Chondrocyte (in vitro differentiated cells): ENCODE data around the gene KIF5C. TPM values are rescaled to one million over a fixed set of nuclear protein-coding genes. Genes with fewer than 3 reads are reported as not detected.

Source experiments
- DNase-seq: peaks from one replicate; pipeline ENCODE4 v3.0.0; 2021; ENCODE audit warnings: mixed read lengths, low spot score
- H3K27ac Mint-ChIP-seq: one replicate; pipeline ENCODE4 v1.8.0; 2021; ENCODE audit warnings: mild to moderate bottlenecking, moderate library complexity, mixed read lengths; ENCODE audit not compliant: unreplicated experiment
- H3K27me3 Mint-ChIP-seq: 2 replicates; pipeline ENCODE4 v1.8.0; 2021; ENCODE audit warnings: low read depth, mixed read lengths
- H3K36me3 Mint-ChIP-seq: 2 replicates; pipeline ENCODE4 v1.8.0; 2021; ENCODE audit warnings: low read depth, mixed read lengths
- H3K4me1 Mint-ChIP-seq: 2 replicates; pipeline ENCODE4 v1.8.0; 2021; ENCODE audit warnings: low read depth, mild to moderate bottlenecking, mixed read lengths
- H3K4me3 Mint-ChIP-seq: one replicate; pipeline ENCODE4 v1.8.0; 2021; ENCODE audit warnings: mild to moderate bottlenecking, moderate library complexity, mixed read lengths; ENCODE audit not compliant: unreplicated experiment
- H3K9me3 Mint-ChIP-seq: 2 replicates; pipeline ENCODE4 v1.8.0; 2021; ENCODE audit warnings: low read depth, mixed read lengths
- CTCF ChIP-seq: fragments of 200-600 bp; sonication (generic); IDR thresholded peaks from 2 replicates; pipeline ENCODE4 v1.5.0; 2021; ENCODE audit warnings: antibody characterized with exemption, mild to moderate bottlenecking, moderate library complexity
- total RNA-seq: library from RNA; stranded (reverse); gene quantifications from 3 replicates; pipeline ENCODE4 v1.2.1, GENCODE V29; 2021

The KIF5C gene
- total RNA-seq, 1 donor from 2014 or later: 3.1 TPM

GRCh38 chr2:148876595-148877402 is 1.8 kb downstream of the KIF5C start:
- Mint-ChIP-seq H3K9me3 (no peaks in the 10 kb centered on the region), H3K27me3 (peaks cover 3% of the 10 kb centered on the region), H3K36me3 (peaks cover 4% of the 10 kb centered on the region), H3K27ac (no peak overlapping the region), H3K4me3 (peak overlapping the region; percentile 68), H3K4me1 (peaks cover 12% of the 10 kb centered on the region)
- DNase-seq: no peak
- no peak for TF ChIP-seq CTCF

- peaks cover 12% of the 10 kb centered on the region for H3K4me1 Mint-ChIP-seq
- no peaks in the 10 kb centered on the region for H3K9me3 Mint-ChIP-seq
- no peak overlapping the region for H3K27ac Mint-ChIP-seq
- no peak for DNase-seq
- no peak for TF ChIP-seq CTCF
- H3K4me3 Mint-ChIP-seq: peak overlapping the region; percentile 30
- peaks cover 4% of the 10 kb centered on the region for H3K36me3 Mint-ChIP-seq
- peaks cover 3% of the 10 kb centered on the region for H3K27me3 Mint-ChIP-seq
Measured at GRCh38 chr2:148877403-148877740, 2.3 kb downstream of the KIF5C start.

- Mint-ChIP-seq H3K9me3 (no peaks in the 10 kb centered on the region), H3K27me3 (peaks cover 3% of the 10 kb centered on the region), H3K36me3 (peaks cover 4% of the 10 kb centered on the region), H3K4me1 (peaks cover 12% of the 10 kb centered on the region), H3K4me3 (no peak overlapping the region), H3K27ac (no peak overlapping the region)
- TF ChIP-seq CTCF: no peak
- DNase-seq: no peak
Measured at GRCh38 chr2:148880636-148881035, 5.6 kb downstream of the KIF5C start.

- Mint-ChIP-seq H3K27me3 (peaks cover 2% of the 10 kb centered on the region), H3K9me3 (no peaks in the 10 kb centered on the region), H3K27ac (no peak overlapping the region), H3K4me3 (no peak overlapping the region), H3K36me3 (peaks cover 4% of the 10 kb centered on the region), H3K4me1 (peaks cover 3% of the 10 kb centered on the region)
- DNase-seq: no peak
- no peak for TF ChIP-seq CTCF
Measured at GRCh38 chr2:148882051-148882450, 7.0 kb downstream of the KIF5C start.

GRCh38 chr2:148885209-148885608 is 10.2 kb downstream of the KIF5C start:
- no peak for TF ChIP-seq CTCF
- DNase-seq: no peak
- Mint-ChIP-seq H3K4me3 (no peak overlapping the region), H3K9me3 (no peaks in the 10 kb centered on the region), H3K4me1 (peaks cover 12% of the 10 kb centered on the region), H3K36me3 (peaks cover 4% of the 10 kb centered on the region), H3K27me3 (no peaks in the 10 kb centered on the region), H3K27ac (no peak overlapping the region)
